Neutrophil (primary cell): ENCODE data around the gene ZNF445.

Experiments
- H3K27ac ChIP-seq: fragments of 200-600 bp; sonication (generic); 2 replicates; pipeline ENCODE4 v1.5.1; 2016; ENCODE audit warnings: mild to moderate bottlenecking, moderate library complexity
- H3K27me3 ChIP-seq: fragments of 200-600 bp; sonication (generic); 2 replicates; pipeline ENCODE4 v1.6.0; 2016; ENCODE audit warnings: mild to moderate bottlenecking
- H3K36me3 ChIP-seq: fragments of 200-600 bp; sonication (generic); 2 replicates; pipeline ENCODE4 v1.5.1; 2017
- H3K4me1 ChIP-seq, 2 experiments: fragments of 200-600 bp in 1 of 2; sonication (generic) in 1 of 2; 1 replicate in 1 of 2; 2 replicates in 1 of 2; pipeline versions ENCODE4 v1.5.1 to v1.6.1; 2013 to 2016; ENCODE audit warnings: low read depth in 1 of 2, low read length in 1 of 2, mild to moderate bottlenecking in 1 of 2, moderate library complexity in 1 of 2; ENCODE audit not compliant: control insufficient read depth in 1 of 2, insufficient read depth in 1 of 2
- H3K4me3 ChIP-seq, 2 experiments: fragments of 200-600 bp in 1 of 2; sonication (generic) in 1 of 2; 1 replicate in 1 of 2; 2 replicates in 1 of 2; pipeline ENCODE4 v1.5.1; 2013 to 2016; ENCODE audit warnings: low read depth in 1 of 2, low read length in 1 of 2, mild to moderate bottlenecking in 1 of 2, moderate library complexity in 1 of 2
- H3K9me3 ChIP-seq: fragments of 200-600 bp; sonication (generic); 2 replicates; pipeline ENCODE4 v1.5.1; 2016
- CTCF ChIP-seq: fragments of 200-600 bp; sonication (generic); IDR thresholded peaks from 2 replicates; pipeline ENCODE4 v1.5.1; 2016; ENCODE audit warnings: antibody characterized with exemption

ZNF445 gene

DNA sequence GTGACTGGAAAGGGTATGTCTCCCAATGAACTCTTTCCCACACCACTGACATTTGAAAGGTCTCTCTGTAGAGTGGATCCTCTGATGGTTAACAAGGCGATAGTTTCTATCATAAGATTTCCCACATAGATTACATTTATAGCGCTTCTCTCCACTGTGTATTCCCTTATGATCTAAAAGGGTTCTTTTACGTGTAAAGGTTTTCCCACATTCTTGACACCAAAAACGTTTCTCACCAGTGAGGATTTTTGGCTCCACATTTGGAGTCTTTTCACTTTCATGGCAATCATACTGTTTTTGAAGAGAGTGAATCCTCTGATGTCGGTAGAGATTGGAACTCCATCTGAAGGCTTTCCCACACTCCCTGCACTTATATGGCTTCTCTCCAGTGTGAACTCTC is 30.5 kb downstream of the ZNF445 start:
- H3K27ac ChIP-seq = no peak overlapping the region
- no peak overlapping the region for H3K4me3 ChIP-seq
- peaks cover 22% of the 10 kb centered on the region in 2 experiments for H3K4me1 ChIP-seq
- TF ChIP-seq CTCF = no peak
- H3K9me3 ChIP-seq = no peaks in the 10 kb centered on the region
- peaks cover 49% of the 10 kb centered on the region for H3K36me3 ChIP-seq
- no peaks in the 10 kb centered on the region for H3K27me3 ChIP-seq

- Histone ChIP-seq H3K4me3 (no peak overlapping the region), H3K27ac (no peak overlapping the region), H3K36me3 (peaks cover 48% of the 10 kb centered on the region), H3K27me3 (no peaks in the 10 kb centered on the region), H3K9me3 (no peaks in the 10 kb centered on the region), H3K4me1 (peaks cover 22 to 23% of the 10 kb centered on the region in 2 experiments)
- TF ChIP-seq CTCF = no peak
Measured at GRCh38 chr3:44445786-44446185, 31.7 kb downstream of the ZNF445 start.

DNA sequence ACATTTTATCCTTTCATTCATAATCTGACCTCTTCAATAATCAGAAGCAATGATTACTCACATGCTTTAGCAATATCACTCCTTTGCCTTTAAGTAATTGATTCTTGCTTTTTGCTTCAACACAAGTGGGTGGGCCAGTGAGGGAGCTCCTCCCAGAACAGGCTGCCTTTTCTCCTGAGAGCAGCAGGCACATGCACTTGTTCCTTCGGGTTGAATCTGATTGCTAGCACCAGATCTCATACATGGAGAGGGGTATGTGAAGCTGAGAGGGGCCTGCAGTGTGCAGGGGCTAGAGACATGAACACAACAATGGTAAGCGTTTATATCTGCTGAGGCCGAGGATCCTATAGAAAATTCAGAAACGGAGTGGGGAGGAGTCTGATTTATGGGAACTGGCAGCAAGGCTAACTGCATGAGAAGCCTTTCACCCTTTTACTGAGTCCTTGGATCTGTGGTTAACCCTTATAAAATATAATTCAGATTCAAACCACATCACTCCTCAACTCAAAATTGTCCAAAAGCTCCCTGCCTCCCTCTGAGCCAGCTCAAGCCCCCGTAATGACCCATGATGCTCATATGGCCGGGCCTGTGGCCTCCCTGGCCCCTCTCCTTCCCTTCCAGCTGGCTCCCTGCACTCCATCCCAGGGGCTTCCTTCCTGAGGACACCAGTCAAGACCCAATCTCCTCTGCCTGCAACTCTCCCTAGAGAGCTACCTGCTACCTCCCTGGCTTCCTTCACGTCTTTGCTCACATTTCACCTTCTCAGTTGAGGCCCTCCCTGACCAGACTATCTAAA is 32.4 kb downstream of the ZNF445 start:
- peaks cover 25 to 28% of the 10 kb centered on the region in 2 experiments for H3K4me1 ChIP-seq
- TF ChIP-seq CTCF = no peak
- H3K4me3 ChIP-seq = no peak overlapping the region
- H3K36me3 ChIP-seq = peaks cover 41% of the 10 kb centered on the region
- H3K27me3 ChIP-seq = no peaks in the 10 kb centered on the region
- H3K9me3 ChIP-seq = no peaks in the 10 kb centered on the region
- no peak overlapping the region for H3K27ac ChIP-seq

DNA sequence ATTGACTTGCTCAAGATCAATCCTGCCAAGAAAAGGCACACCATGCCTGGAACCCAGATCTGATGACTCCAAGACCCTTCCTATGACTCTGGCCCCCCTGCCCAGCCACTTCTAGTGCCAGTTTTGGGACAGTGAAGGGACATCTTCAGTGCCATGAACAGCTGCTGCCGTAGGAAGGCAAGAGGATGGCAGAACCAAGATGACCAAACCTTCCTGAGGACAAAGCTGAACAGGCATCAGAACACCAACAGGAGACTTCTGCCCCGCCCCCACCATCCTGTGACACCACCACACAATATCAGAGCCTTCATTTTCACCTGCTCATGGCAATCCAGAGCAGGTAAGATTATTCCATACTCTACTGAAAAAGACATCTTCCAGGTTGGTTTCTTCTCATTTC is 33.0 kb downstream of the ZNF445 start:
- Histone ChIP-seq H3K4me3 (no peak overlapping the region), H3K36me3 (peaks cover 34% of the 10 kb centered on the region), H3K9me3 (no peaks in the 10 kb centered on the region), H3K4me1 (peaks cover 31 to 34% of the 10 kb centered on the region in 2 experiments), H3K27me3 (no peaks in the 10 kb centered on the region), H3K27ac (no peak overlapping the region)
- TF ChIP-seq CTCF = no peak

DNA sequence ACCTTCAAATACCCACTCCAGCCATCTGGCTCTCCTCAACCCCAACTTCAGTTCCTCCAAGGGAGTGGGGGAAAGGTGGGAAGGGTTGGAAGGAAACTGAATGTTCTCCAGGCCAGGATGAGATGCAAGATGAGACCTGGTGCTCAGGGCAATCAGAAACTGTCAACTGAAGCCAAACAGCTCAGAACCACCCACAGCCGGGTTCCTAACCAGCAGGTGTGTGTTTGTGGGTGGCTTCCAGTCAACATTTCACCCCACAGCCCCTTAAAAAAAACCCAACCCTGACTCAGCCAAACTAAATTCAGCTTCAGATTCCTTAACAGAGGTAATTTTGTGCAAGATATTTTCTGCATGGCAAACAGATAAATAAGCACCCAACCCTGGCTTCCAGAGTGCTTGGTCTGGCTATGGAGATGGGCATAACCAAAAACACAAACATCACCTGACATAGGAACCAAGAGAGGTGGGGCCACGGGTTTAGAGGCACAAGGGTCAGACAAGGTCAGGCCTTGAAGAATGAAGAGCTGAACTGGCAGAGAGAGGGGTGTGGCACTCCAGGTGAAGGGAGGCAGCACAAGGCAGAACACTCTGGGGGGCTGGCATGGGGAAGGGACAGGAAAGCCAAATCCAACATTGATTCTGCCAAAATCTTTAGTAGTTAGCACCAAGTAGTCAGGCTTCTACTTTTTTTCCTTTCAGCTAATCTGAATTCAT is 34.7 kb downstream of the ZNF445 start:
- Histone ChIP-seq H3K4me1 (peaks cover 42 to 45% of the 10 kb centered on the region in 2 experiments), H3K27me3 (no peaks in the 10 kb centered on the region), H3K27ac (peak overlapping the region; percentile 97), H3K4me3 (no peak overlapping the region), H3K9me3 (no peaks in the 10 kb centered on the region), H3K36me3 (peaks cover 17% of the 10 kb centered on the region)
- TF ChIP-seq CTCF = no peak
